ENCODE measurements around the gene PHTF2.

- TF ChIP-seq ZNF384 (IDR thresholded peaks at IDR 0.05), result no peak
- no peak; the same call in 1 of the 2 replicates for TF ChIP-seq LEF1 (IDR thresholded peaks at IDR 0.05; ENCODE audit: borderline replicate concordance)
- TF ChIP-seq TARDBP (IDR thresholded peaks at IDR 0.05), result no peak
Observed at GRCh38 chr7:77798394-77799077, at the start of gene PHTF2, which contains the start of gene TMEM60.

Data from HEK293T (cell line).